Keratinocyte (primary cell): ENCODE results near the gene ZBTB40. TPM values are rescaled to one million over a fixed set of nuclear protein-coding genes. Genes with fewer than 3 reads are reported as not detected.

ENCODE experiments used
- DNase-seq: peaks from one replicate; pipeline ENCODE4 v3.0.0-alpha.2; 2011; ENCODE audit warnings: low read depth, missing footprints, low spot score
- FAIRE-seq: peaks from 2 replicates; lab custom pipeline; 2011; peaks lifted over from hg19 to GRCh38; lab: Jason Lieb, UNC
- H2AFZ ChIP-seq: 2 replicates; pipeline ENCODE4 v1.6.0; 2012; ENCODE audit warnings: low read length, control low read depth, inconsistent platforms; ENCODE audit not compliant: control insufficient read depth
- H3K27ac ChIP-seq: 2 replicates; pipeline ENCODE4 v1.5.1; 2011; ENCODE audit warnings: low read length; ENCODE audit not compliant: control insufficient read depth, insufficient read depth
- H3K27me3 ChIP-seq: 3 replicates; pipeline ENCODE4 v1.6.0; 2011; ENCODE audit warnings: low read length; ENCODE audit not compliant: control insufficient read depth, insufficient read depth; ENCODE audit errors: extremely low read depth
- H3K36me3 ChIP-seq, 2 experiments: 2 replicates in 1 of 2; 3 replicates in 1 of 2; pipeline ENCODE4 v1.5.1; 2011; ENCODE audit warnings: low read length in 2 of 2, mild to moderate bottlenecking in 1 of 2; ENCODE audit not compliant: control insufficient read depth in 2 of 2, insufficient read depth in 2 of 2; ENCODE audit errors: extremely low read depth in 1 of 2
- H3K4me1 ChIP-seq: 3 replicates; pipeline ENCODE4 v1.5.1; 2011; ENCODE audit warnings: low read length; ENCODE audit not compliant: control insufficient read depth, insufficient read depth; ENCODE audit errors: extremely low read depth
- H3K4me2 ChIP-seq: 3 replicates; pipeline ENCODE4 v1.6.0; 2011; ENCODE audit warnings: low read depth, low read length; ENCODE audit not compliant: control insufficient read depth, insufficient read depth; ENCODE audit errors: extremely low read depth
- H3K4me3 ChIP-seq, 3 experiments: fragments of 200-600 bp in 1 of 3; sonication (generic) in 1 of 3; 2 replicates in 2 of 3; 3 replicates in 1 of 3; pipeline ENCODE4 v1.5.1; 2011 to 2016; ENCODE audit warnings: low read length in 3 of 3, mild to moderate bottlenecking in 3 of 3, control low read depth in 2 of 3, inconsistent platforms in 1 of 3, low read depth in 1 of 3, mixed read lengths in 1 of 3, mixed run types in 1 of 3, moderate library complexity in 1 of 3; ENCODE audit not compliant: control insufficient read depth in 2 of 3, insufficient read depth in 2 of 3; ENCODE audit errors: extremely low read depth in 1 of 3
- H3K79me2 ChIP-seq: 2 replicates; pipeline ENCODE4 v1.6.0; 2012; ENCODE audit warnings: low read length; ENCODE audit not compliant: control insufficient read depth, insufficient read depth
- H3K9ac ChIP-seq: 3 replicates; pipeline ENCODE4 v1.6.0; 2011; ENCODE audit warnings: low read length; ENCODE audit not compliant: control insufficient read depth, insufficient read depth; ENCODE audit errors: extremely low read depth
- H3K9me1 ChIP-seq: 3 replicates; pipeline ENCODE4 v1.6.0; 2011; ENCODE audit warnings: low read length; ENCODE audit not compliant: control insufficient read depth, insufficient read depth; ENCODE audit errors: extremely low read depth
- H3K9me3 ChIP-seq: 2 replicates; pipeline ENCODE4 v1.5.1; 2012; ENCODE audit warnings: low read depth, low read length; ENCODE audit not compliant: control insufficient read depth
- H4K20me1 ChIP-seq: 3 replicates; pipeline ENCODE4 v1.6.0; 2011; ENCODE audit warnings: low read length; ENCODE audit not compliant: control insufficient read depth, insufficient read depth; ENCODE audit errors: extremely low read depth
- CTCF ChIP-seq, 3 experiments: IDR thresholded peaks in 1 of 3; conservative IDR thresholded peaks in 1 of 3; optimal IDR thresholded peaks in 1 of 3; 2 replicates in 2 of 3; 3 replicates in 1 of 3; pipeline versions ENCODE3 to v1.5.1; 2011; ENCODE audit warnings: low read length in 3 of 3, mild to moderate bottlenecking in 3 of 3, moderate library complexity in 2 of 3, control low read depth in 1 of 3, inconsistent platforms in 1 of 3; ENCODE audit not compliant: insufficient read depth in 2 of 3; ENCODE audit errors: extremely low read depth in 1 of 3
- EZH2 ChIP-seq: IDR thresholded peaks from one replicate; pipeline ENCODE4 v1.6.1; 2012; ENCODE audit warnings: inconsistent platforms, mild to moderate bottlenecking, low read length, moderate library complexity
- dilution Hi-C: fragments of 300-500 bp; cut with MboI; formaldehyde crosslinking; loops from one replicate; pipeline ENCODE4 v1.7.0; 2020; ENCODE audit warnings: low sequenced_read_pairs; ENCODE audit not compliant: extremely low pct_ligation_motif_present
- polyA plus RNA-seq, 5 experiments: library from polyadenylated mRNA; depleted of rRNA in 3 of 5; stranded (reverse) in 3 of 5; stranded (forward) in 1 of 5; unstranded in 1 of 5; fragments of >200 nt; gene quantifications; 1 replicate in 1 of 5; 2 replicates in 3 of 5; 3 replicates in 1 of 5; pipeline versions ENCODE4 v1.2.1 to v1.2.3, GENCODE V29; 2011 to 2012; ENCODE audit warnings: missing spikeins in 2 of 5, low read depth in 1 of 5, low replicate concordance in 1 of 5

ZBTB40 gene
- polyA plus RNA-seq, 1 donor (not counting 4 experiments of a cell fraction or from before 2014, with no cell fraction given): 5.0 TPM

- Histone ChIP-seq H4K20me1 (no peaks in the 10 kb centered on the region), H3K79me2 (peaks cover 33% of the 10 kb centered on the region), H3K27ac (no peak overlapping the region), H3K9ac (no peak overlapping the region), H3K36me3 (no peaks in the 10 kb centered on the region), H3K4me1 (peaks cover 4% of the 10 kb centered on the region), H3K9me3 (no peaks in the 10 kb centered on the region), H2AFZ (no peak overlapping the region), H3K4me3 (no peak overlapping the region), H3K9me1 (no peaks in the 10 kb centered on the region), H3K27me3 (no peaks in the 10 kb centered on the region), H3K4me2 (no peak overlapping the region)
- TF ChIP-seq EZH2 (no peak), CTCF (optimal IDR thresholded peaks at IDR 0.05 in 1 of 3, IDR thresholded peaks at IDR 0.05 in 1 of 3, conservative IDR thresholded peaks at IDR 0.05 in 1 of 3; ENCODE audit: extremely low read depth in 1 of 3, insufficient read depth in 2 of 3, low read length in 3 of 3) (no peak)
- dilution Hi-C loops: no loop called here
- DNase-seq: no peak
- no peak for FAIRE-seq
Observed at GRCh38 chr1:22457345-22457744, 5.7 kb downstream of the ZBTB40 start.

GRCh38 chr1:22457836-22458235, 6.2 kb downstream of the ZBTB40 start:
- no peaks in the 10 kb centered on the region for H4K20me1 ChIP-seq
- dilution Hi-C loops: no loop called here
- DNase-seq (no peak), FAIRE-seq (peak; percentile 32)
- no peak overlapping the region for H3K4me3 ChIP-seq
- no peak overlapping the region for H3K9ac ChIP-seq
- H3K36me3 ChIP-seq: no peaks in the 10 kb centered on the region
- no peaks in the 10 kb centered on the region for H3K9me1 ChIP-seq
- no peak overlapping the region for H3K4me2 ChIP-seq
- H3K79me2 ChIP-seq: peaks cover 31% of the 10 kb centered on the region
- H3K27ac ChIP-seq: no peak overlapping the region
- H3K9me3 ChIP-seq: no peaks in the 10 kb centered on the region
- no peak for TF ChIP-seq EZH2
- no peak for TF ChIP-seq CTCF (optimal IDR thresholded peaks at IDR 0.05 in 1 of 3, IDR thresholded peaks at IDR 0.05 in 1 of 3, conservative IDR thresholded peaks at IDR 0.05 in 1 of 3; ENCODE audit: extremely low read depth in 1 of 3, insufficient read depth in 2 of 3, low read length in 3 of 3)
- no peak overlapping the region for H2AFZ ChIP-seq
- H3K27me3 ChIP-seq: no peaks in the 10 kb centered on the region
- H3K4me1 ChIP-seq: peaks cover 3% of the 10 kb centered on the region
